NCI-H510A (cell line): Measurements from ENCODE around the gene CAMK1.

Experiments
- DNase-seq: peaks from one replicate; lab custom pipeline; 2025; lab: John Stamatoyannopoulos, UW

Gene CAMK1

GRCh38 chr3:9710174-9710739 lies 59.5 kb downstream of the CAMK1 start:
- no peak for DNase-seq
